Measurements from ENCODE around the gene LRRC17. TPM values are rescaled to one million over a fixed set of nuclear protein-coding genes. Genes with fewer than 3 reads are reported as not detected.

LRRC17 gene
- total and polyA plus RNA-seq, 9 of the 15 experiments (the other 6 are each of a cell fraction or from before 2014, with no cell fraction given): 0.03 to 0.18 (median 0.12) TPM; not detected in 5

GRCh38 chr7:102992938-102993717 is 80.3 kb downstream of the LRRC17 start (continued):
- TF ChIP-seq SMAD1 (IDR thresholded peaks at IDR 0.05; ENCODE audit: low read depth, low read length, partially characterized antibody) (no peak), ASH1L (IDR thresholded peaks at IDR 0.05; ENCODE audit: borderline replicate concordance, low read depth, partially characterized antibody) (peak; percentile 37), ZNF592 (IDR thresholded peaks at IDR 0.05) (peak; percentile 77), ZNF583 (CRISPR knock-in tag; IDR thresholded peaks at IDR 0.05) (peak; percentile 58; the same call in 1 of the 2 replicates), NBN (IDR thresholded peaks at IDR 0.05; ENCODE audit: low read depth) (peak; percentile 92), ZNF239 (CRISPR knock-in tag; IDR thresholded peaks at IDR 0.05) (no peak; the same call in 1 of the 2 replicates), HMGXB4 (CRISPR knock-in tag; IDR thresholded peaks at IDR 0.05) (no peak), PRPF4 (IDR thresholded peaks at IDR 0.05; ENCODE audit: insufficient read depth, low read depth, low read length, poor library complexity, severe bottlenecking) (no peak), EWSR1 (IDR thresholded peaks at IDR 0.05; ENCODE audit: borderline replicate concordance, low read depth, partially characterized antibody) (no peak), SMAD4 (CRISPR knock-in tag; conservative IDR thresholded peaks at IDR 0.05) (peak; percentile 94), ZC3H11A (IDR thresholded peaks at IDR 0.05; ENCODE audit: low read depth, low read length) (no peak), ESRRB (CRISPR knock-in tag; IDR thresholded peaks at IDR 0.05; ENCODE audit: borderline replicate concordance) (no peak), ZNF263 (CRISPR knock-in tag; IDR thresholded peaks at IDR 0.05; ENCODE audit: borderline replicate concordance) (no peak), DACH1 (IDR thresholded peaks at IDR 0.05; ENCODE audit: partially characterized antibody) (peak; percentile 58), ZBTB34 (CRISPR knock-in tag; IDR thresholded peaks at IDR 0.05) (no peak), POLR2AphosphoS2 (IDR thresholded peaks at IDR 0.05; ENCODE audit: low read length) (no peak), KAT8 (IDR thresholded peaks at IDR 0.05; ENCODE audit: low read depth) (no peak), FOXP4 (CRISPR knock-in tag; IDR thresholded peaks at IDR 0.05; ENCODE audit: borderline replicate concordance) (no peak)
